Measurements from ENCODE around the gene PCDHB9.

GRCh38 chr5:141223112-141223783 lies 36.3 kb downstream of the PCDHB9 start, which contains the start of gene PCDHB14:
- TF ChIP-seq, protein P1, sequence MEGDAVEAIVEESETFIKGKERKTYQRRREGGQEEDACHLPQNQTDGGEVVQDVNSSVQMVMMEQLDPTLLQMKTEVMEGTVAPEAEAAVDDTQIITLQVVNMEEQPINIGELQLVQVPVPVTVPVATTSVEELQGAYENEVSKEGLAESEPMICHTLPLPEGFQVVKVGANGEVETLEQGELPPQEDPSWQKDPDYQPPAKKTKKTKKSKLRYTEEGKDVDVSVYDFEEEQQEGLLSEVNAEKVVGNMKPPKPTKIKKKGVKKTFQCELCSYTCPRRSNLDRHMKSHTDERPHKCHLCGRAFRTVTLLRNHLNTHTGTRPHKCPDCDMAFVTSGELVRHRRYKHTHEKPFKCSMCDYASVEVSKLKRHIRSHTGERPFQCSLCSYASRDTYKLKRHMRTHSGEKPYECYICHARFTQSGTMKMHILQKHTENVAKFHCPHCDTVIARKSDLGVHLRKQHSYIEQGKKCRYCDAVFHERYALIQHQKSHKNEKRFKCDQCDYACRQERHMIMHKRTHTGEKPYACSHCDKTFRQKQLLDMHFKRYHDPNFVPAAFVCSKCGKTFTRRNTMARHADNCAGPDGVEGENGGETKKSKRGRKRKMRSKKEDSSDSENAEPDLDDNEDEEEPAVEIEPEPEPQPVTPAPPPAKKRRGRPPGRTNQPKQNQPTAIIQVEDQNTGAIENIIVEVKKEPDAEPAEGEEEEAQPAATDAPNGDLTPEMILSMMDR (IDR thresholded peaks at IDR 0.05): no peak
- no peak for TF ChIP-seq POLR2AphosphoS5 (IDR thresholded peaks at IDR 0.05)
- no peak for TF ChIP-seq POLR2A (IDR thresholded peaks at IDR 0.05)

Data from breast epithelium (tissue), 3 donors.